HFFc6 (cell line): ENCODE data around the gene CD96. TPM values are rescaled to one million over a fixed set of nuclear protein-coding genes. Genes with fewer than 3 reads are reported as not detected.

Experiments
- DNase-seq: peaks from one replicate; pipeline ENCODE4 v3.0.0-alpha.2; 2018
- H3K27ac Mint-ChIP-seq: 2 replicates; pipeline ENCODE4 v1.8.0; 2020; ENCODE audit warnings: mild to moderate bottlenecking, mixed read lengths
- H3K27me3 Mint-ChIP-seq: 2 replicates; pipeline ENCODE4 v1.8.0; 2021; ENCODE audit warnings: mild to moderate bottlenecking, moderate library complexity, mixed read lengths; ENCODE audit not compliant: insufficient read depth
- H3K36me3 Mint-ChIP-seq: 2 replicates; pipeline ENCODE4 v1.8.0; 2021; ENCODE audit warnings: low read depth, mixed read lengths
- H3K4me1 Mint-ChIP-seq: 2 replicates; pipeline ENCODE4 v1.8.0; 2020; ENCODE audit warnings: low read depth, mixed read lengths
- H3K4me3 Mint-ChIP-seq: 2 replicates; pipeline ENCODE4 v1.8.0; 2020; ENCODE audit warnings: mild to moderate bottlenecking, moderate library complexity, mixed read lengths
- H3K9me3 Mint-ChIP-seq: 2 replicates; pipeline ENCODE4 v1.8.0; 2020; ENCODE audit warnings: mild to moderate bottlenecking, mixed read lengths
- CTCF ChIP-seq: fragments of 200-600 bp; sonication (generic); IDR thresholded peaks from 2 replicates; pipeline ENCODE4 v1.5.0; 2021; ENCODE audit warnings: antibody characterized with exemption, mild to moderate bottlenecking
- total RNA-seq, 6 experiments: library from RNA; stranded (reverse); fragmentation: NEBNext Ultra II Directional; extraction: Animal tissue kit (Norgen Biotek cat#: 25700); gene quantifications; 2 replicates in 1 of 6; 3 replicates in 5 of 6; pipeline ENCODE4 v1.2.3, GENCODE V29; 2021

Gene CD96
- total RNA-seq, 6 experiments from 2014 or later: not detected

- Mint-ChIP-seq H3K4me1 (peaks cover 51% of the 10 kb centered on the region), H3K9me3 (no peaks in the 10 kb centered on the region), H3K4me3 (no peak overlapping the region), H3K36me3 (no peaks in the 10 kb centered on the region), H3K27me3 (no peaks in the 10 kb centered on the region), H3K27ac (no peak overlapping the region)
- no peak for TF ChIP-seq CTCF
- DNase-seq: no peak
Measured at GRCh38 chr3:111688190-111688800, 146.3 kb downstream of the CD96 start.

- peak; percentile 76 for DNase-seq
- Mint-ChIP-seq H3K4me1 (peaks cover 70% of the 10 kb centered on the region), H3K4me3 (peak overlapping the region; percentile 54), H3K36me3 (no peaks in the 10 kb centered on the region), H3K9me3 (no peaks in the 10 kb centered on the region), H3K27ac (peak overlapping the region; percentile 30; the same call in 1 of the 2 replicates), H3K27me3 (no peaks in the 10 kb centered on the region)
- no peak for TF ChIP-seq CTCF
Measured at GRCh38 chr3:111690242-111690641, 148.2 kb downstream of the CD96 start.

- Mint-ChIP-seq H3K4me3 (no peak overlapping the region), H3K36me3 (no peaks in the 10 kb centered on the region), H3K27me3 (no peaks in the 10 kb centered on the region), H3K4me1 (peaks cover 77% of the 10 kb centered on the region), H3K9me3 (no peaks in the 10 kb centered on the region), H3K27ac (no peak overlapping the region)
- DNase-seq: peak; percentile 55
- TF ChIP-seq CTCF: peak; percentile 79
Measured at GRCh38 chr3:111691293-111691909, 149.4 kb downstream of the CD96 start.

- no peaks in the 10 kb centered on the region for H3K36me3 Mint-ChIP-seq
- H3K4me1 Mint-ChIP-seq: peaks cover 73% of the 10 kb centered on the region
- no peak overlapping the region for H3K4me3 Mint-ChIP-seq
- no peak for TF ChIP-seq CTCF
- DNase-seq: no peak
- H3K27ac Mint-ChIP-seq: no peak overlapping the region
- no peaks in the 10 kb centered on the region for H3K27me3 Mint-ChIP-seq
- no peaks in the 10 kb centered on the region for H3K9me3 Mint-ChIP-seq
Measured at GRCh38 chr3:111692593-111693552, 150.9 kb downstream of the CD96 start.

- H3K4me3 Mint-ChIP-seq: no peak overlapping the region
- peaks cover 72% of the 10 kb centered on the region for H3K4me1 Mint-ChIP-seq
- DNase-seq: no peak
- H3K27ac Mint-ChIP-seq: peak overlapping the region; percentile 6; the same call in 1 of the 2 replicates
- no peak for TF ChIP-seq CTCF
- H3K27me3 Mint-ChIP-seq: no peaks in the 10 kb centered on the region
- no peaks in the 10 kb centered on the region for H3K36me3 Mint-ChIP-seq
- no peaks in the 10 kb centered on the region for H3K9me3 Mint-ChIP-seq
Measured at GRCh38 chr3:111694471-111694870, 152.5 kb downstream of the CD96 start.
